Keratinocyte (primary cell): ENCODE measurements around the gene TRPC4AP. TPM values are rescaled to one million over a fixed set of nuclear protein-coding genes. Genes with fewer than 3 reads are reported as not detected.

Experiments
- DNase-seq: peaks from one replicate; pipeline ENCODE4 v3.0.0-alpha.2; 2011; ENCODE audit warnings: low read depth, missing footprints, low spot score
- FAIRE-seq: peaks from 2 replicates; lab custom pipeline; 2011; peaks lifted over from hg19 to GRCh38; lab: Jason Lieb, UNC
- H2AFZ ChIP-seq: 2 replicates; pipeline ENCODE4 v1.6.0; 2012; ENCODE audit warnings: low read length, control low read depth, inconsistent platforms; ENCODE audit not compliant: control insufficient read depth
- H3K27ac ChIP-seq: 2 replicates; pipeline ENCODE4 v1.5.1; 2011; ENCODE audit warnings: low read length; ENCODE audit not compliant: control insufficient read depth, insufficient read depth
- H3K27me3 ChIP-seq: 3 replicates; pipeline ENCODE4 v1.6.0; 2011; ENCODE audit warnings: low read length; ENCODE audit not compliant: control insufficient read depth, insufficient read depth; ENCODE audit errors: extremely low read depth
- H3K36me3 ChIP-seq, 2 experiments: 2 replicates in 1 of 2; 3 replicates in 1 of 2; pipeline ENCODE4 v1.5.1; 2011; ENCODE audit warnings: low read length in 2 of 2, mild to moderate bottlenecking in 1 of 2; ENCODE audit not compliant: control insufficient read depth in 2 of 2, insufficient read depth in 2 of 2; ENCODE audit errors: extremely low read depth in 1 of 2
- H3K4me1 ChIP-seq: 3 replicates; pipeline ENCODE4 v1.5.1; 2011; ENCODE audit warnings: low read length; ENCODE audit not compliant: control insufficient read depth, insufficient read depth; ENCODE audit errors: extremely low read depth
- H3K4me2 ChIP-seq: 3 replicates; pipeline ENCODE4 v1.6.0; 2011; ENCODE audit warnings: low read depth, low read length; ENCODE audit not compliant: control insufficient read depth, insufficient read depth; ENCODE audit errors: extremely low read depth
- H3K4me3 ChIP-seq, 3 experiments: fragments of 200-600 bp in 1 of 3; sonication (generic) in 1 of 3; 2 replicates in 2 of 3; 3 replicates in 1 of 3; pipeline ENCODE4 v1.5.1; 2011 to 2016; ENCODE audit warnings: low read length in 3 of 3, mild to moderate bottlenecking in 3 of 3, control low read depth in 2 of 3, inconsistent platforms in 1 of 3, low read depth in 1 of 3, mixed read lengths in 1 of 3, mixed run types in 1 of 3, moderate library complexity in 1 of 3; ENCODE audit not compliant: control insufficient read depth in 2 of 3, insufficient read depth in 2 of 3; ENCODE audit errors: extremely low read depth in 1 of 3
- H3K79me2 ChIP-seq: 2 replicates; pipeline ENCODE4 v1.6.0; 2012; ENCODE audit warnings: low read length; ENCODE audit not compliant: control insufficient read depth, insufficient read depth
- H3K9ac ChIP-seq: 3 replicates; pipeline ENCODE4 v1.6.0; 2011; ENCODE audit warnings: low read length; ENCODE audit not compliant: control insufficient read depth, insufficient read depth; ENCODE audit errors: extremely low read depth
- H3K9me1 ChIP-seq: 3 replicates; pipeline ENCODE4 v1.6.0; 2011; ENCODE audit warnings: low read length; ENCODE audit not compliant: control insufficient read depth, insufficient read depth; ENCODE audit errors: extremely low read depth
- H3K9me3 ChIP-seq: 2 replicates; pipeline ENCODE4 v1.5.1; 2012; ENCODE audit warnings: low read depth, low read length; ENCODE audit not compliant: control insufficient read depth
- H4K20me1 ChIP-seq: 3 replicates; pipeline ENCODE4 v1.6.0; 2011; ENCODE audit warnings: low read length; ENCODE audit not compliant: control insufficient read depth, insufficient read depth; ENCODE audit errors: extremely low read depth
- CTCF ChIP-seq, 3 experiments: IDR thresholded peaks in 1 of 3; conservative IDR thresholded peaks in 1 of 3; optimal IDR thresholded peaks in 1 of 3; 2 replicates in 2 of 3; 3 replicates in 1 of 3; pipeline versions ENCODE3 to v1.5.1; 2011; ENCODE audit warnings: low read length in 3 of 3, mild to moderate bottlenecking in 3 of 3, moderate library complexity in 2 of 3, control low read depth in 1 of 3, inconsistent platforms in 1 of 3; ENCODE audit not compliant: insufficient read depth in 2 of 3; ENCODE audit errors: extremely low read depth in 1 of 3
- EZH2 ChIP-seq: IDR thresholded peaks from one replicate; pipeline ENCODE4 v1.6.1; 2012; ENCODE audit warnings: inconsistent platforms, mild to moderate bottlenecking, low read length, moderate library complexity
- dilution Hi-C: fragments of 300-500 bp; cut with MboI; formaldehyde crosslinking; loops from one replicate; pipeline ENCODE4 v1.7.0; 2020; ENCODE audit warnings: low sequenced_read_pairs; ENCODE audit not compliant: extremely low pct_ligation_motif_present
- polyA plus RNA-seq, 5 experiments: library from polyadenylated mRNA; depleted of rRNA in 3 of 5; stranded (reverse) in 3 of 5; stranded (forward) in 1 of 5; unstranded in 1 of 5; fragments of >200 nt; gene quantifications; 1 replicate in 1 of 5; 2 replicates in 3 of 5; 3 replicates in 1 of 5; pipeline versions ENCODE4 v1.2.1 to v1.2.3, GENCODE V29; 2011 to 2012; ENCODE audit warnings: missing spikeins in 2 of 5, low read depth in 1 of 5, low replicate concordance in 1 of 5

TRPC4AP gene
- polyA plus RNA-seq, 1 donor (not counting 4 experiments of a cell fraction or from before 2014, with no cell fraction given) = 53.9 TPM

DNA sequence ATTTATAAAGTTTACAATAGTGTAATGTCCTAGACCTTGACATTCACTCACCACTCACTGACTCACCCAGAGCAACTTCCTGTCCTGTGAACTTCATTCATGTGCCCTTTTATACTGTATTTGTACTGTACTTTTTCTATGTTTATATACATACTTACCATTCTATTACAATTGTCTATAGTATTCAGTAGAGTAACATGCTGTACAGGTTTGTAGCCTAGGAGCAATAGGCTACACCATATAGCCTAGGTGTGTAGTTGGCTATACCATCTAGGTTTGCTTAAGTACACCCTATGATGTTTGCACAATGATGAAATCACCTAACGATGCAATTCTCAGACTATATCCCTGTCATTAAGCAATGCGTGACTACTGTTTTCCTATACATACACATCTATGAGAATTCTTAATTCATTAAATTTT, 37.1 kb upstream of the TRPC4AP start:
- Histone ChIP-seq H3K9ac (no peak overlapping the region), H3K36me3 (peaks cover 17 to 20% of the 10 kb centered on the region in 2 experiments), H3K4me3 (no peak overlapping the region), H3K9me3 (no peaks in the 10 kb centered on the region), H3K9me1 (no peaks in the 10 kb centered on the region), H3K4me2 (no peak overlapping the region), H4K20me1 (no peaks in the 10 kb centered on the region), H3K79me2 (no peaks in the 10 kb centered on the region), H3K27ac (no peak overlapping the region), H2AFZ (no peak overlapping the region), H3K4me1 (peaks cover 2% of the 10 kb centered on the region), H3K27me3 (no peaks in the 10 kb centered on the region)
- no peak for DNase-seq
- TF ChIP-seq EZH2 (no peak), CTCF (optimal IDR thresholded peaks at IDR 0.05 in 1 of 3, IDR thresholded peaks at IDR 0.05 in 1 of 3, conservative IDR thresholded peaks at IDR 0.05 in 1 of 3; ENCODE audit: extremely low read depth in 1 of 3, insufficient read depth in 2 of 3, low read length in 3 of 3) (no peak)
- no peak for FAIRE-seq
- dilution Hi-C loops = no loop called here

DNA sequence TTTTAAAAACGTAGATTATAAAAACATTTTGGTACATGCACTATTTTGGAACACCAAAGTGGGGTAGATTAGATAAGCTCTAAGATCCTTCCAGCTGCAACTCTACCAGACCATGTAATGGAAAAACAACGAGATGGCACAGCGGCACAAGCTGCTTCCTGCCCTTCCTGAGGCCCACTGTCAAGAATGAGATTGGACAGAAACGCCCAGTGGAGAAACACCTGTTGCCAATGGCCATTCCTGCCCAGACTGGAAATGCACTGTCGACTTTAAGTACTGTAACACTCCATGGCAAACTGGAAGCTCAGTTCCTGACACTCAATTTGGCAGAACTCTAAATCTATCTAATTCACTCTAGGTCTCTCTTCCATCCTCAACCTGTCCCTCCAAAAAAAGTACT, 33.1 kb upstream of the TRPC4AP start:
- DNase-seq = no peak
- Histone ChIP-seq H3K27me3 (no peaks in the 10 kb centered on the region), H3K79me2 (no peaks in the 10 kb centered on the region), H3K4me1 (peaks cover 2% of the 10 kb centered on the region), H3K4me2 (no peak overlapping the region), H3K9me3 (no peaks in the 10 kb centered on the region), H3K36me3 (peaks cover 18 to 20% of the 10 kb centered on the region in 2 experiments), H3K27ac (no peak overlapping the region), H3K4me3 (no peak overlapping the region), H2AFZ (no peak overlapping the region), H3K9ac (no peak overlapping the region), H3K9me1 (no peaks in the 10 kb centered on the region), H4K20me1 (no peaks in the 10 kb centered on the region)
- no peak for TF ChIP-seq CTCF (optimal IDR thresholded peaks at IDR 0.05 in 1 of 3, IDR thresholded peaks at IDR 0.05 in 1 of 3, conservative IDR thresholded peaks at IDR 0.05 in 1 of 3; ENCODE audit: extremely low read depth in 1 of 3, insufficient read depth in 2 of 3, low read length in 3 of 3)
- no peak for TF ChIP-seq EZH2
- no peak for FAIRE-seq
- dilution Hi-C loops = no loop called here
